Gastrocnemius medialis (tissue), 4 donors: ENCODE data around the gene KRTAP10-2. TPM values are rescaled to one million over a fixed set of nuclear protein-coding genes. Genes with fewer than 3 reads are reported as not detected.

Experiments
- ATAC-seq, 2 donors: fragments of 150-250 bp; one replicate each; pipeline ENCODE4 v1.9.1; 2016
- DNase-seq, 2 donors: peaks; one replicate each; pipeline ENCODE4 v3.0.0-alpha.2; 2019
- H3K27ac ChIP-seq, 4 donors: fragments of 200-600 bp; sonication (generic); 1 replicate in 1 of 4; 2 replicates in 3 of 4; pipeline ENCODE4 v1.5.1; 2016 to 2018; ENCODE audit warnings: mild to moderate bottlenecking in 2 of 4, moderate library complexity in 1 of 4
- H3K27me3 ChIP-seq, 3 donors: fragments of 200-600 bp; sonication (generic) in 2 of 3; 1 replicate in 1 of 3; 2 replicates in 2 of 3; pipeline versions ENCODE4 v1.5.1 to v1.6.0; 2016 to 2019; ENCODE audit warnings: mild to moderate bottlenecking in 1 of 3, moderate library complexity in 1 of 3
- H3K36me3 ChIP-seq, 2 donors: fragments of 200-600 bp; sonication (generic) in 1 of 2; one replicate each; pipeline ENCODE4 v1.5.1; 2017 to 2018
- H3K4me1 ChIP-seq, 2 donors: fragments of 200-600 bp; sonication (generic) in 1 of 2; one replicate each; pipeline ENCODE4 v1.5.1; 2016 to 2017; ENCODE audit warnings: mild to moderate bottlenecking in 2 of 2
- H3K4me3 ChIP-seq, 4 donors: fragments of 200-600 bp; sonication (generic) in 3 of 4; 1 replicate in 1 of 4; 2 replicates in 3 of 4; pipeline ENCODE4 v1.5.1; 2016 to 2019; ENCODE audit warnings: mild to moderate bottlenecking in 2 of 4
- H3K9me3 ChIP-seq, 3 donors: fragments of 200-600 bp; sonication (generic) in 2 of 3; 1 replicate in 1 of 3; 2 replicates in 2 of 3; pipeline ENCODE4 v1.5.1; 2016 to 2019
- POLR2A ChIP-seq, 2 donors: fragments of 450-650 bp; IDR thresholded peaks; one replicate each; pipeline ENCODE4 v1.6.1; 2017; ENCODE audit warnings: antibody characterized with exemption in 2 of 2, mild to moderate bottlenecking in 2 of 2, moderate library complexity in 2 of 2
- in situ Hi-C, 4 donors: fragments of 200-750 bp; cut with MboI; loops; one replicate each; pipeline versions ENCODE4 v1.15.0 to v1.8.0; 2017; ENCODE audit warnings: low sequenced_read_pairs in 4 of 4
- intact Hi-C: fragments of 100-400 bp; cut with DNase I; formaldehyde crosslinking; loops from one replicate; pipeline ENCODE4 v1.15.1; 2023; ENCODE audit warnings: low total_unique reads
- total RNA-seq, 4 donors: library from RNA; depleted of rRNA; stranded (reverse); fragments of >200 nt; gene quantifications; one replicate each; pipeline versions ENCODE4 v1.1.0 to v1.2.3, GENCODE V29; 2016
- TF ChIP-seq, protein P1 (sequence below), 5 experiments: fragments of 450-650 bp in 3 of 5; fragments of 200-600 bp in 2 of 5; sonication (generic) in 2 of 5; IDR thresholded peaks in 4 of 5; conservative IDR thresholded peaks in 1 of 5; 1 replicate in 4 of 5; 2 replicates in 1 of 5; pipeline ENCODE4 v1.5.1; 2016 to 2019; ENCODE audit warnings: antibody characterized with exemption in 5 of 5, mild to moderate bottlenecking in 3 of 5, moderate library complexity in 3 of 5

Gene KRTAP10-2
- total RNA-seq, 4 donors from 2014 or later, result not detected

DNA sequence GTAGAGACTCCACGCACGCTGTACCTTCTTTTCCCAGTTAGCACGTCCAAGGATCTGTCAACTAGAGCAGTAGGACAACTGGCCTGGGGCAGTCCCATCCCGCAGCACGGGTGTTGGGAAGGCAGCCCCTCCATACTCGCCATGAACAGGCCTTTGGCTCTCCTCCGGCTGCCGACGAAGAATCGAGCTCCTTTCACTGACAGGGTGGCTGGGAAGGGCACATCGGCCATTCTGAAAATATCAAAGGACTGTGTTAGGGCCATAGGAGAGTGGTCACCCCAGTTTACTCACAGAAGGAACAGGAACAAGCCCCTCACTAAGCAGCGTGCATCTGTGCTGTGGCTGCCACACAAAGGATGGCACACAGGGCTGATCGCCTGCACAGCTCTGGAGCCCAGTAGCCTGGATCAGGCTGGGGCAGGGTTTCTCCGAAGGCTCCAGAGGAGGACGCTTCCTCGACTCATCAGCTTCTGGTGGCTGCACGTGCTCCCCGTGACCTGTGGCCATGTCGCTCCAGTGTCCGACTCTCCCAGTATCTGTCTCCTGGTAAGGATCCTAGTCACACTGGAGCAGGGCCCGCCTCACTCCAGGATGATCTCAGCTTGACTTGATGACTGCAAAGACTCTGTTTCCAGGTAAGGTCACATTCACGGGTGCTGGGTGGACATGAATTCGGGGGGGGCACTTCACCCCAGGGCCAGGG, 20.3 kb downstream of the KRTAP10-2 start:
- intact Hi-C loops, result no loop called here
- TF ChIP-seq, protein P1, sequence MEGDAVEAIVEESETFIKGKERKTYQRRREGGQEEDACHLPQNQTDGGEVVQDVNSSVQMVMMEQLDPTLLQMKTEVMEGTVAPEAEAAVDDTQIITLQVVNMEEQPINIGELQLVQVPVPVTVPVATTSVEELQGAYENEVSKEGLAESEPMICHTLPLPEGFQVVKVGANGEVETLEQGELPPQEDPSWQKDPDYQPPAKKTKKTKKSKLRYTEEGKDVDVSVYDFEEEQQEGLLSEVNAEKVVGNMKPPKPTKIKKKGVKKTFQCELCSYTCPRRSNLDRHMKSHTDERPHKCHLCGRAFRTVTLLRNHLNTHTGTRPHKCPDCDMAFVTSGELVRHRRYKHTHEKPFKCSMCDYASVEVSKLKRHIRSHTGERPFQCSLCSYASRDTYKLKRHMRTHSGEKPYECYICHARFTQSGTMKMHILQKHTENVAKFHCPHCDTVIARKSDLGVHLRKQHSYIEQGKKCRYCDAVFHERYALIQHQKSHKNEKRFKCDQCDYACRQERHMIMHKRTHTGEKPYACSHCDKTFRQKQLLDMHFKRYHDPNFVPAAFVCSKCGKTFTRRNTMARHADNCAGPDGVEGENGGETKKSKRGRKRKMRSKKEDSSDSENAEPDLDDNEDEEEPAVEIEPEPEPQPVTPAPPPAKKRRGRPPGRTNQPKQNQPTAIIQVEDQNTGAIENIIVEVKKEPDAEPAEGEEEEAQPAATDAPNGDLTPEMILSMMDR (IDR thresholded peaks at IDR 0.05 in 4 of 5, conservative IDR thresholded peaks at IDR 0.05 in 1 of 5), result no peak
- TF ChIP-seq POLR2A (IDR thresholded peaks at IDR 0.05), result no peak
- H3K4me3 ChIP-seq, result no peak overlapping the region
- no peaks in the 10 kb centered on the region for H3K9me3 ChIP-seq
- H3K27ac ChIP-seq, result no peak overlapping the region
- in situ Hi-C loops, result no loop called here
- peaks cover 0 to 13% (median 12%) of the 10 kb centered on the region in 3 donors for H3K27me3 ChIP-seq
- ATAC-seq (no peak), DNase-seq (no peak)
- no peaks in the 10 kb centered on the region for H3K36me3 ChIP-seq
- H3K4me1 ChIP-seq, result no peaks in the 10 kb centered on the region

DNA sequence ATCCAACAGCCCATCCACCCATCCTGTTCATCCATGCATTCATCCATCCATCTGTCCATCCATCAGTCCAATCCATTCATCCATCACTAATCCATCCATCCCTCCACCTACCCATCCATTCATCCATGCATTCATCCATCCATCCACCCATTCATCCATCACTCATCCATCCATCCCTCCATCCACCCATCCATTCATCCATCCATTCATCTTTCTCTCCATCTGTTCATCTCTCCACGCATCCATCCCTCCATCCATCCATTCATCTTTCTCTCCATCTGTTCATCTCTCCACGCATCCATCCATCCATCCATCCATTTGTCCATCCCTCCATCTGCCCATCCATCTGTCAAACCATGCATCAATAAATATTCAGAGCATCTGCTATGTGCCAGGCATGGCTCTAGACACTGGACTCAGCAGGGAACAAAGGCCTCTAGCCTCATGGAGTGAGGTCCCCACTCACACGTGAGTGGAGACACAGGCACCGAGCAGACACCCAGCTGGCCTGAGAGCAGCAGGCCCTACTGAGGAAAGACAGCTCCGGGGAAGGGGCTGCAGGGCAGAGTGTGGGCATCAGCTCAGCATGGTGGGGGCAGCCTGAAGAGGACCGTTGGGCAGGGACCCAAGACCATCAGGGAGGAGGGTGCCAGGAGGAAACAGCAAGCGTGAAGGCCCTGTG, 20.9 kb downstream of the KRTAP10-2 start:
- in situ Hi-C loops (no loop called here), intact Hi-C loops (no loop called here)
- H3K4me3 ChIP-seq, result no peak overlapping the region
- ATAC-seq (no peak), DNase-seq (no peak)
- H3K9me3 ChIP-seq, result no peaks in the 10 kb centered on the region
- no peak overlapping the region for H3K27ac ChIP-seq
- H3K27me3 ChIP-seq, result peaks cover 0 to 13% (median 12%) of the 10 kb centered on the region in 3 donors
- TF ChIP-seq, protein P1 (IDR thresholded peaks at IDR 0.05 in 4 of 5, conservative IDR thresholded peaks at IDR 0.05 in 1 of 5), result no peak
- no peak for TF ChIP-seq POLR2A (IDR thresholded peaks at IDR 0.05)
- no peaks in the 10 kb centered on the region for H3K36me3 ChIP-seq
- H3K4me1 ChIP-seq, result no peaks in the 10 kb centered on the region

DNA sequence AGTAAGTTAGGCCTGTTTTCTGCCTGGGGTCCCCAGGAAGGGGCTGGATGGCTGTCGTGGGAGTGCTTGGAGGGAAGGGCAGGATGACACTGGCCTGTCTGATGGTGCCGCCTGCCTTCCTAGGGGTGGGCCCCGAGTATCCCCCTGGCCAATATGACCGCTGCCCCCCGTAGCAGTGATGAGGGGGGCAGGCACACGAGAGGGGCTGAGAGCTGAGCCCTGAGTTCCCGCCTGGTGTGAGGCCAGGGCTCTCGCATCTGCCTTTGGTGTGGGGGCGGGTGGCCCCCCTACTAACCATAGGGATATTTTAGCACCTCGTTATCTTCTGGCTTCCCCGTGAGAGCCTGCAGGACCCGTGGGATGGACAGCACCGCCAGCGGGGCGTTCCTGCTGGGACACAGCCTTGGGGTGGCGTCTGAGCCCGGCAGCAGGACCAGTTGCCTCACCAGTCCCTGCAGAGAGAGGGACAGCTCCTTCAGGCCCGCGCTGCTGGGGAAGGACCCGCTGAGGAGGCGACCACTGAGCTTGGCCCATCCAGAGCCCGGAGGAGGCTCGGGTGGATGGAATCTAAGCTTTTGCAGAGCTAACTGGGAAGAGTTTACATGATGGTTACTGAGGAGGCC, 21.7 kb downstream of the KRTAP10-2 start:
- no peak overlapping the region for H3K4me3 ChIP-seq
- in situ Hi-C loops, result no loop called here
- TF ChIP-seq POLR2A (IDR thresholded peaks at IDR 0.05), result no peak
- TF ChIP-seq, protein P1 (IDR thresholded peaks at IDR 0.05 in 4 of 5, conservative IDR thresholded peaks at IDR 0.05 in 1 of 5), result no peak
- ATAC-seq (no peak), DNase-seq (no peak)
- H3K9me3 ChIP-seq, result no peaks in the 10 kb centered on the region
- H3K27ac ChIP-seq, result no peak overlapping the region
- intact Hi-C loops, result no loop called here
- H3K27me3 ChIP-seq, result peaks cover 0 to 13% (median 12%) of the 10 kb centered on the region in 3 donors
- H3K4me1 ChIP-seq, result no peaks in the 10 kb centered on the region
- H3K36me3 ChIP-seq, result no peaks in the 10 kb centered on the region

GRCh38 chr21:44529011-44529421, 22.3 kb downstream of the KRTAP10-2 start:
- in situ Hi-C loops (no loop called here), intact Hi-C loops (no loop called here)
- DNase-seq (no peak), ATAC-seq (no peak)
- Histone ChIP-seq H3K36me3 (no peaks in the 10 kb centered on the region), H3K4me1 (no peaks in the 10 kb centered on the region), H3K4me3 (no peak overlapping the region), H3K9me3 (no peaks in the 10 kb centered on the region), H3K27me3 (peaks cover 0 to 13% (median 12%) of the 10 kb centered on the region in 3 donors), H3K27ac (no peak overlapping the region)
- TF ChIP-seq, protein P1 (IDR thresholded peaks at IDR 0.05 in 4 of 5, conservative IDR thresholded peaks at IDR 0.05 in 1 of 5), result no peak
- TF ChIP-seq POLR2A (IDR thresholded peaks at IDR 0.05), result no peak
